RWPE2 (cell line): ENCODE data around the gene SUSD1.

Source experiments
- ATAC-seq: fragments of 200-7000 bp; cut with Tn5 transposase; 3 replicates; pipeline ENCODE4 v1.9.1; 2021; ENCODE audit warnings: low read depth
- DNase-seq: peaks from one replicate; pipeline ENCODE4 v3.0.0-alpha.2; 2020; ENCODE audit warnings: low spot score
- H3K27ac ChIP-seq: fragments of 450-650 bp; 2 replicates; pipeline ENCODE4 v1.5.1; 2017; ENCODE audit warnings: mild to moderate bottlenecking; ENCODE audit not compliant: poor library complexity, severe bottlenecking
- H3K27me3 ChIP-seq: fragments of 250-450 bp; sonication (Bioruptor Pico); 2 replicates; pipeline ENCODE4 v1.5.1; 2021; ENCODE audit warnings: mild to moderate bottlenecking, moderate library complexity; ENCODE audit not compliant: insufficient read depth, poor library complexity, severe bottlenecking
- H3K36me3 ChIP-seq: fragments of 250-450 bp; sonication (Bioruptor Pico); 2 replicates; pipeline ENCODE4 v1.5.1; 2020; ENCODE audit warnings: low read depth, mild to moderate bottlenecking, moderate library complexity
- H3K4me1 ChIP-seq: fragments of 250-450 bp; sonication (Bioruptor Pico); 2 replicates; pipeline ENCODE4 v1.5.1; 2021; ENCODE audit warnings: mild to moderate bottlenecking, moderate library complexity; ENCODE audit not compliant: insufficient read depth, poor library complexity, severe bottlenecking
- H3K4me3 ChIP-seq: fragments of 250-450 bp; sonication (Bioruptor Pico); 2 replicates; pipeline ENCODE4 v1.5.1; 2021; ENCODE audit warnings: mild to moderate bottlenecking, moderate library complexity; ENCODE audit not compliant: severe bottlenecking
- H3K9me3 ChIP-seq: fragments of 250-450 bp; sonication (Bioruptor Pico); 2 replicates; pipeline ENCODE4 v1.5.1; 2021; ENCODE audit warnings: mild to moderate bottlenecking, moderate library complexity; ENCODE audit not compliant: severe bottlenecking
- TF ChIP-seq, protein P1 (sequence below): fragments of 450-650 bp; IDR thresholded peaks from one replicate; pipeline ENCODE4 v1.5.1; 2017; ENCODE audit warnings: mild to moderate bottlenecking, moderate library complexity; ENCODE audit not compliant: poor library complexity, severe bottlenecking

The SUSD1 gene

GRCh38 chr9:112207451-112207850 is 32.4 kb upstream of the SUSD1 start:
- peaks cover 7% of the 10 kb centered on the region for H3K4me1 ChIP-seq
- H3K27ac ChIP-seq: no peak overlapping the region
- no peaks in the 10 kb centered on the region for H3K9me3 ChIP-seq
- TF ChIP-seq, protein P1, sequence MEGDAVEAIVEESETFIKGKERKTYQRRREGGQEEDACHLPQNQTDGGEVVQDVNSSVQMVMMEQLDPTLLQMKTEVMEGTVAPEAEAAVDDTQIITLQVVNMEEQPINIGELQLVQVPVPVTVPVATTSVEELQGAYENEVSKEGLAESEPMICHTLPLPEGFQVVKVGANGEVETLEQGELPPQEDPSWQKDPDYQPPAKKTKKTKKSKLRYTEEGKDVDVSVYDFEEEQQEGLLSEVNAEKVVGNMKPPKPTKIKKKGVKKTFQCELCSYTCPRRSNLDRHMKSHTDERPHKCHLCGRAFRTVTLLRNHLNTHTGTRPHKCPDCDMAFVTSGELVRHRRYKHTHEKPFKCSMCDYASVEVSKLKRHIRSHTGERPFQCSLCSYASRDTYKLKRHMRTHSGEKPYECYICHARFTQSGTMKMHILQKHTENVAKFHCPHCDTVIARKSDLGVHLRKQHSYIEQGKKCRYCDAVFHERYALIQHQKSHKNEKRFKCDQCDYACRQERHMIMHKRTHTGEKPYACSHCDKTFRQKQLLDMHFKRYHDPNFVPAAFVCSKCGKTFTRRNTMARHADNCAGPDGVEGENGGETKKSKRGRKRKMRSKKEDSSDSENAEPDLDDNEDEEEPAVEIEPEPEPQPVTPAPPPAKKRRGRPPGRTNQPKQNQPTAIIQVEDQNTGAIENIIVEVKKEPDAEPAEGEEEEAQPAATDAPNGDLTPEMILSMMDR: no peak
- no peaks in the 10 kb centered on the region for H3K27me3 ChIP-seq
- DNase-seq: no peak
- no peak overlapping the region for H3K4me3 ChIP-seq
- no peak for ATAC-seq
- peaks cover 41% of the 10 kb centered on the region for H3K36me3 ChIP-seq

DNA sequence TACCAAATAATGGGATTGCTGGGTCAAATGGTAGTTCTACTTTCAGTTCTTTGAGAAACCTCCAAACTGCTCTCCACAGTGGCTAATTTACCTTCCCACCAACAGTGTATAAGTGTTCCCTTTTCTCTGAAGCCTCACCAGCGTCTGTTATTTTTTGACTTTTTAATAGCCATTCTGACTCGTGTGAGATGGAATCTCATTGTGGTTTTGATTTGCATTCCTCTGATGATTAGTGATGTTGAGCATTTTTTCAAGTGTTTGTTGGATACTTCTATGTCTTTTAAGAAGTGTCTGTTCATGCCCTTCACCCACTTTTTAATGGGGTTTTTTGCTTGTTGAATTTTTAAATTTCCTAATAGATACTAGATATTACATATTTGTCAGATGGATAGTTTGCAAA is 28.4 kb upstream of the SUSD1 start:
- TF ChIP-seq, protein P1: no peak

DNA sequence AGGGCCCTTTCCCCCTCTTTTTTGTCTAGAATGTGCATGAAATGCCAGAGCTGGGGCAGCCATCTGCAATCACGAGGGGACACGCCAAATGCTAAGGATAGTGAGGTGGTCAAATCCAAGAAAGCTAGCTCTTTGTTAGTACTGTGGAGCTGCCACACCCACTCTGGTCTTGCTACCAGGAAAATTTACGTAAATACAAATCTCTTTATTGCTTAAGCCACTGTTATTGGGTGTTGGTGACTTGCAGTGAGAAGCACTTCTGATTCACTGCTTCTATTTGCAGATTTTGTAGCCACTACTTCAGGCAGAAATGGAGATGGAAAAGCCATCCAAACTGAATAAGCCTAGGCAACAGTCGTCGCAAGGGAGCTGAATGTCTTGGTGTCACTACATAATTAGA is 25.6 kb upstream of the SUSD1 start:
- Histone ChIP-seq H3K4me3 (no peak overlapping the region), H3K4me1 (peaks cover 7% of the 10 kb centered on the region), H3K27ac (no peak overlapping the region), H3K9me3 (no peaks in the 10 kb centered on the region), H3K36me3 (no peaks in the 10 kb centered on the region), H3K27me3 (no peaks in the 10 kb centered on the region)
- TF ChIP-seq, protein P1: no peak
- DNase-seq (no peak), ATAC-seq (no peak)

More for the DNA sequence above, 28.4 kb upstream of the SUSD1 start:
- H3K36me3 ChIP-seq: peaks cover 14% of the 10 kb centered on the region
- no peak for DNase-seq
- peaks cover 7% of the 10 kb centered on the region for H3K4me1 ChIP-seq
- no peak overlapping the region for H3K4me3 ChIP-seq
- peak overlapping the region; percentile 22 for H3K27ac ChIP-seq
- H3K9me3 ChIP-seq: no peaks in the 10 kb centered on the region
- H3K27me3 ChIP-seq: no peaks in the 10 kb centered on the region
- peak; percentile 78 for ATAC-seq

DNA sequence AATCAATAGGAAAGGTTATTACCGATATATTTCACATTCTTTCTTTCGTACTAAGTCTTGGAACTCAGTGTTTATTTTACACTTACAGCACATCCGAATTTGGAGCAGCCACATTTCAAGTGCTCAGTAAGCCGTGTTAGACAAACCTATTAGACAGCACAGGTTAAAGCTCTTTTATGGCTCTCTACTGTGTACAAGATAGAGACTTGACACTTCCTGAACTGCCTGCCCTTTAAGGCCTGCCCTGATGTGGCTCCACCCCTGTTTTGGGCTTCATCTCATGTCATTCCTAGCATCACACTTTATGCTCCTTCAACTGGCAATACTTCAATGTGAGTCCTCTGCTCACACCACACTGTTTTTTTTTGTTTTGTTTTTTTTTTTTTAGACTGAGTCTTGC is 23.5 kb upstream of the SUSD1 start:
- H3K4me1 ChIP-seq: peaks cover under 1% of the 10 kb centered on the region
- TF ChIP-seq, protein P1: no peak
- DNase-seq (no peak), ATAC-seq (no peak)
- no peaks in the 10 kb centered on the region for H3K9me3 ChIP-seq
- H3K36me3 ChIP-seq: no peaks in the 10 kb centered on the region
- H3K27me3 ChIP-seq: no peaks in the 10 kb centered on the region
- no peak overlapping the region for H3K4me3 ChIP-seq
- H3K27ac ChIP-seq: no peak overlapping the region

DNA sequence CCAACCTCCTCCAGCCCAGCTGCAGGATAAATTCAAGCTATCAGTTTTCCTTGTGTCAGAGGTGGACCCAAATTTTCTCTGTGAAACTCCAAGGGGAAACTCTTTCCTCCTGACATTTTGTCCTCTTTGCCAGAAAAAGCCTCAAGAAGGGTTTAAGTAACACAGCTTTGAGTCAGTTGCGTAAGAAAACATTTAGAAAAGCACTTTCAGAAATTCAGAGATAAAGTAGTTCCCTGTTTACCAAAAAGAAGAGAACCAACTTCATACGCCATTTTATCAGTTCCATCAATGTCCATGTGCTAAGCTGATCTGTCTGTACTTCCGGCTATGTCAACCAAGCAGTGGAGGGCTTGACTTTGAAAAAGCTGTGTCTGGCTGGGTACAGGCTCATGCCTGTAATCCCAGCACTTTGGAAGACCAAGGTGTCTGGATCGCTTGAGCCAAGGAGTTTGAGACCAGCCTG is 19.9 kb upstream of the SUSD1 start:
- H3K27ac ChIP-seq: no peak overlapping the region
- H3K9me3 ChIP-seq: no peaks in the 10 kb centered on the region
- no peaks in the 10 kb centered on the region for H3K27me3 ChIP-seq
- TF ChIP-seq, protein P1: no peak
- no peaks in the 10 kb centered on the region for H3K36me3 ChIP-seq
- DNase-seq (no peak), ATAC-seq (no peak)
- no peak overlapping the region for H3K4me3 ChIP-seq
- no peaks in the 10 kb centered on the region for H3K4me1 ChIP-seq
